ENCODE data around the gene DUXB.

DNA sequence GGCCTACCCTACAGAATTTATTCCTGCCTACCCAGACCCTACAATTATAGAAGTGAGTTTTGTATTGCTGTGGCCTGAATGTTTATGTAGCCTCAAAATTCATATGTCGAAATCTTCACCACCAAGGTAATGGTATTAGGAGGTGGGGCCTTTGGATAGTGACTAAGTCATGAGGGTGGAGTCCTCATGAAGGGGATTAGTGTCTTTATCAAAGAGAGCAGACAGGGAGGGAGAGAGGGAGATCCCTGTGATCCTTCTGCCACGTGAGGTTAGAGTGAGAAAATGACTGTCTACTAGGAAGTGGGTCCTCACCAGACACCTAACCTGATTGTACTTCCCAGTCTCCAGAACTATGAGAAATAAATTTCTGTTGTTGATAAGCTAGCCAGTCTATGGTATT, 981 bp upstream of the DUXB start:
- TF ChIP-seq, protein P1, sequence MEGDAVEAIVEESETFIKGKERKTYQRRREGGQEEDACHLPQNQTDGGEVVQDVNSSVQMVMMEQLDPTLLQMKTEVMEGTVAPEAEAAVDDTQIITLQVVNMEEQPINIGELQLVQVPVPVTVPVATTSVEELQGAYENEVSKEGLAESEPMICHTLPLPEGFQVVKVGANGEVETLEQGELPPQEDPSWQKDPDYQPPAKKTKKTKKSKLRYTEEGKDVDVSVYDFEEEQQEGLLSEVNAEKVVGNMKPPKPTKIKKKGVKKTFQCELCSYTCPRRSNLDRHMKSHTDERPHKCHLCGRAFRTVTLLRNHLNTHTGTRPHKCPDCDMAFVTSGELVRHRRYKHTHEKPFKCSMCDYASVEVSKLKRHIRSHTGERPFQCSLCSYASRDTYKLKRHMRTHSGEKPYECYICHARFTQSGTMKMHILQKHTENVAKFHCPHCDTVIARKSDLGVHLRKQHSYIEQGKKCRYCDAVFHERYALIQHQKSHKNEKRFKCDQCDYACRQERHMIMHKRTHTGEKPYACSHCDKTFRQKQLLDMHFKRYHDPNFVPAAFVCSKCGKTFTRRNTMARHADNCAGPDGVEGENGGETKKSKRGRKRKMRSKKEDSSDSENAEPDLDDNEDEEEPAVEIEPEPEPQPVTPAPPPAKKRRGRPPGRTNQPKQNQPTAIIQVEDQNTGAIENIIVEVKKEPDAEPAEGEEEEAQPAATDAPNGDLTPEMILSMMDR (IDR thresholded peaks at IDR 0.05): no peak
- no peak for TF ChIP-seq POLR2A (IDR thresholded peaks at IDR 0.05)

All from uterus (tissue), 2 donors.